Transverse colon (tissue), 4 donors: ENCODE data around the gene NCS1. TPM values are rescaled to one million over a fixed set of nuclear protein-coding genes. Genes with fewer than 3 reads are reported as not detected.

Experiments used
- DNase-seq: peaks from one replicate; pipeline ENCODE4 v3.0.0-alpha.2; 2019
- H3K27ac ChIP-seq, 4 donors: fragments of 200-600 bp; sonication (generic); 2 replicates each; pipeline ENCODE4 v1.5.1; 2016 to 2018; ENCODE audit warnings: inconsistent platforms in 4 of 4
- H3K27me3 ChIP-seq: fragments of 200-600 bp; sonication (generic); 2 replicates; pipeline ENCODE4 v1.5.1; 2017; ENCODE audit warnings: inconsistent platforms
- H3K36me3 ChIP-seq, 4 donors: fragments of 200-600 bp; sonication (generic); 2 replicates each; pipeline ENCODE4 v1.5.1; 2017 to 2019; ENCODE audit warnings: inconsistent platforms in 4 of 4
- H3K4me1 ChIP-seq, 4 donors: fragments of 200-600 bp; sonication (generic); 2 replicates each; pipeline ENCODE4 v1.5.1; 2017 to 2020; ENCODE audit warnings: inconsistent platforms in 4 of 4
- H3K4me3 ChIP-seq, 4 donors: fragments of 200-600 bp; sonication (generic); 1 replicate in 1 of 4; 2 replicates in 3 of 4; pipeline versions ENCODE4 v1.5.1 to v1.6.1; 2017 to 2019; ENCODE audit warnings: inconsistent platforms in 4 of 4
- H3K9me3 ChIP-seq, 2 donors: fragments of 200-600 bp; sonication (generic); 2 replicates each; pipeline ENCODE4 v1.5.1; 2017 to 2019; ENCODE audit warnings: inconsistent platforms in 2 of 2
- EP300 ChIP-seq: sonication (generic); formaldehyde crosslinking; IDR thresholded peaks from one replicate; pipeline ENCODE4 v1.6.1; 2017; ENCODE audit warnings: antibody characterized with exemption, low read depth
- POLR2A ChIP-seq: fragments of 450-650 bp; IDR thresholded peaks from one replicate; pipeline ENCODE4 v1.6.1; 2016; ENCODE audit warnings: antibody characterized with exemption, mild to moderate bottlenecking, moderate library complexity
- POLR2AphosphoS5 ChIP-seq, 3 donors: sonication (generic); formaldehyde crosslinking; IDR thresholded peaks; one replicate each; pipeline ENCODE4 v1.6.1; 2016; ENCODE audit warnings: antibody characterized with exemption in 3 of 3
- WGBS, 2 donors: methylation state at CpG; one replicate each; pipeline ENCODE4 v1.1.5; 2018; ENCODE audit warnings: low coverage in 1 of 2; 5-methylcytosine and 5-hydroxymethylcytosine counted together
- in situ Hi-C, 4 donors: fragments of 200-750 bp; cut with MboI; loops; one replicate each; pipeline versions ENCODE4 v1.15.0 to v1.15.1; 2017; ENCODE audit warnings: low sequenced_read_pairs in 3 of 4, low pct_ligation_motif_present in 1 of 4, low pct_unique_long_range_greater_than_20kb in 1 of 4
- intact Hi-C: fragments of 100-400 bp; cut with DNase I; formaldehyde crosslinking; loops from one replicate; pipeline ENCODE4 v1.15.1; 2023; ENCODE audit warnings: low total_unique reads
- total RNA-seq, 4 donors: library from RNA; depleted of rRNA; stranded (reverse); fragments of >200 nt; gene quantifications; one replicate each; pipeline ENCODE4 v1.1.0, GENCODE V29; 2016
- TF ChIP-seq, protein P1 (sequence below), 5 experiments: fragments of 200-600 bp in 3 of 5; fragments of 450-650 bp in 2 of 5; sonication (generic) in 3 of 5; IDR thresholded peaks; 1 replicate in 2 of 5; 2 replicates in 3 of 5; pipeline ENCODE4 v1.5.1; 2016 to 2017; ENCODE audit warnings: antibody characterized with exemption in 5 of 5, inconsistent platforms in 3 of 5, mild to moderate bottlenecking in 2 of 5, moderate library complexity in 1 of 5

NCS1 gene
- total RNA-seq, 4 donors from 2014 or later: 11.9 to 66.5 (median 25.9) TPM

DNA sequence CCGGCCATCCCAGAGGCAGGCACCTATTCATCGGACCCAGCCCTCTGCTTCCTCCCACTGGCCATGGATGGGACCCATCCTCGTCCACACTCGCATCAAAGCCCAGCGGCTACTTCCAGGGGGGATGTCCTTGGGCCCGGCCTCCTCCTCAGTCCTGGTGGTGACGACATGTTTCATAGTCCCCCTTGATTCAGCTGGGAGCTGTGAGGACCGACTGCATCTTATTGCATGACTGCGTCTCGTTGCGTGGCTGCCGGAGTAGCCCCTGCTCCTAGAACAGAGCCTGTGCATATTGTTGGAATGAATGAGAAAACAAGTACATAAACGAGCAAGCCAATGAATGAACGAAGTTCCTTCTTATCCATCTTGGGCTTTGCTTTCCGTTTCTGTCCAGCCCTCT is 12.8 kb downstream of the NCS1 start:
- no peak for DNase-seq
- no peak overlapping the region for H3K4me3 ChIP-seq
- H3K27ac ChIP-seq: peak overlapping the region; percentile 71 to 87 (median 81)
- no peaks in the 10 kb centered on the region for H3K36me3 ChIP-seq
- no peaks in the 10 kb centered on the region for H3K27me3 ChIP-seq
- intact Hi-C loops: no loop called here
- TF ChIP-seq POLR2AphosphoS5 (IDR thresholded peaks at IDR 0.05) (no peak), POLR2A (no peak), EP300 (no peak)
- TF ChIP-seq, protein P1, sequence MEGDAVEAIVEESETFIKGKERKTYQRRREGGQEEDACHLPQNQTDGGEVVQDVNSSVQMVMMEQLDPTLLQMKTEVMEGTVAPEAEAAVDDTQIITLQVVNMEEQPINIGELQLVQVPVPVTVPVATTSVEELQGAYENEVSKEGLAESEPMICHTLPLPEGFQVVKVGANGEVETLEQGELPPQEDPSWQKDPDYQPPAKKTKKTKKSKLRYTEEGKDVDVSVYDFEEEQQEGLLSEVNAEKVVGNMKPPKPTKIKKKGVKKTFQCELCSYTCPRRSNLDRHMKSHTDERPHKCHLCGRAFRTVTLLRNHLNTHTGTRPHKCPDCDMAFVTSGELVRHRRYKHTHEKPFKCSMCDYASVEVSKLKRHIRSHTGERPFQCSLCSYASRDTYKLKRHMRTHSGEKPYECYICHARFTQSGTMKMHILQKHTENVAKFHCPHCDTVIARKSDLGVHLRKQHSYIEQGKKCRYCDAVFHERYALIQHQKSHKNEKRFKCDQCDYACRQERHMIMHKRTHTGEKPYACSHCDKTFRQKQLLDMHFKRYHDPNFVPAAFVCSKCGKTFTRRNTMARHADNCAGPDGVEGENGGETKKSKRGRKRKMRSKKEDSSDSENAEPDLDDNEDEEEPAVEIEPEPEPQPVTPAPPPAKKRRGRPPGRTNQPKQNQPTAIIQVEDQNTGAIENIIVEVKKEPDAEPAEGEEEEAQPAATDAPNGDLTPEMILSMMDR (IDR thresholded peaks at IDR 0.05): no peak
- in situ Hi-C loops: no loop called here
- peaks cover 8 to 63% (median 49%) of the 10 kb centered on the region in 4 donors for H3K4me1 ChIP-seq
- no peaks in the 10 kb centered on the region for H3K9me3 ChIP-seq
- 86% methylated on average over 15 of the region's 15 CpGs; no CpG with 5 or more reads in 1 of the 2 donors for WGBS, 2 donors

DNA sequence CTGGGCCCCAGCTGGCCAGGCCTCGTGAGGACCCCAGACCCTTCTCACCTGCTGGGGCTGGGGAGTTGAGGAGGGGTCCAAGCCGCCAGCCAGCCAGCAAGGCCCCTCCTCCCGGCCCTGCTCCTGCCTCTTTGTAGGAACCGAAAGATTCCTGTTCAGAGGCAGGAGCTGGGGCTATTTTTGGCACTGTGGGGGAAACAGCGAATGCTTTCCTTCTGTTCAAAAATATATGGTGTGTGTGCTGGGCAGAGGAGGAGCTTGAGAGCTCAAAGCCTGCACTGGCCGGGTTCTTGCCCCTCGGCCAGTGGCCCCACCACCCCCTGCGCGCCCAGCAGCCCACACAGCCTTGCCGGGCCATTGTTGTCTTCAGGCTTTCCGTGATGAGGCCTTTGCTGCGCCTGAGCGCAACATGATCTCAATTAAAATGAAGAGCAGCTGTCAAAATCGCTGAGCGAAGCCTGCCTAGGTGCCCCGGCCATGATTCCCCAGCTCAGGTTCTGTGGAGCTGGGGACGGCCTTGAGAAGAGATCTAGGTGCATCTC is 13.4 kb downstream of the NCS1 start:
- H3K27ac ChIP-seq: peak overlapping the region; percentile 71 to 87 (median 81)
- TF ChIP-seq, protein P1 (IDR thresholded peaks at IDR 0.05): no peak
- TF ChIP-seq POLR2A (no peak), EP300 (no peak), POLR2AphosphoS5 (IDR thresholded peaks at IDR 0.05) (no peak)
- 77% methylated on average over 17 of the region's 17 CpGs; no CpG with 5 or more reads in 1 of the 2 donors for WGBS, 2 donors
- DNase-seq: no peak
- H3K27me3 ChIP-seq: no peaks in the 10 kb centered on the region
- H3K4me1 ChIP-seq: peaks cover 8 to 63% (median 50%) of the 10 kb centered on the region in 4 donors
- in situ Hi-C loops (no loop called here), intact Hi-C loops (no loop called here)
- H3K36me3 ChIP-seq: no peaks in the 10 kb centered on the region
- H3K9me3 ChIP-seq: no peaks in the 10 kb centered on the region
- no peak overlapping the region for H3K4me3 ChIP-seq

DNA sequence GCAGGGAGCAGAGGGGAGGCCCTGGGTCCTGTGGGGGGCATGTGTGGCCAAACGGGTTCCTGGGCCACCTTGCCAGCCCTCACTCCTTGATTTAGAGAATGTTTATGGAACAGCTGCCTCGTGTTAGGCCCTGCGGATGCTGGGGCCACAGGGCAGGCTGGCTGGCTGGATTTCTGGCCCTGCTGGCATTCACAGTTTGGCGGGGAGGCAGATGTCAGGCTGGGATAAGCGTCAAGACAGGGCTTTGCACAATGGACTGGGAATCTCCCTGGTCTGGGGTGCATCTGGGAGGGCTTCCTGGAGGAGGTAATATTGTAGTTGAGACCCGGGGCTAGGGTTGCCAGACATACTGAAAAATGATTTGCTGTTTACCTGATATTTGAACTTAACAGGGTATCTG is 13.8 kb downstream of the NCS1 start:
- no peak for TF ChIP-seq EP300
- no peak for TF ChIP-seq POLR2A
- peak in 2 of 3 donors; percentile 26 to 41 for TF ChIP-seq POLR2AphosphoS5 (IDR thresholded peaks at IDR 0.05)
- TF ChIP-seq, protein P1 (IDR thresholded peaks at IDR 0.05): no peak
- no peak overlapping the region for H3K4me3 ChIP-seq

DNA sequence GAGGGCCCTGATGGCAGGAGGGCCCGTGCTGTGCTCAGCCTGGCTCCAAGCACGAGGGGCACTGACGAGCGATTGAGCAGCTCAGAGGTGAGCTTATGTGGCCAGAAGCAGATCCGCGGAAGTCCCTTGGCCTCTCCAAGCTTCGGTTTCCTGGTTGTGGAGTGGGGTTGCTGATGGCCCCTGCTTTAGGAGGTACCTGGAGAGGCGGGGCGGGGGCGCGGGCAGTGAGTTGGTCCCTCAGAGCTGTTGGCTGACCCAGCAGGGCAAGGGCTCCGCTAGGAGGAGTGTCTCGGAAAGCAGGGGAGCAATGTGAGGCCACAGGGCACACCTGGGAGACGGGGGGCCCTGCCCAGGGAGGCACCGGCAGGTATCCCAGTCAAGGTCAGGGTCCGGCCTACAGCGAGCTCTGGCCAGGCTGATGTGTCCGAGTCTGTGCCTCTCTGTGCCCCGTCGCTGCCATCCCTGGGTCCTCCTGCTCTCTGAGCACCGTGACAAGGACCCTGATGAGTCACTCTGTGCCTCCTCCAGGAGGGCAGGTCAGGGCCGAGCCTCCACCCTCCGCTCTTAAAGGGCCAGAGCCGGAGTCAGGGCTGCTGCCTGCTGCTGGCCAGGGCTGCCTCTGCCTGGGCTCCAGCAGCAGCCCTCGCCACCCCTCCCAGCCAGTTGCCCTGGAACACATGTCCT is 14.8 kb downstream of the NCS1 start:
- WGBS, 2 donors: 56% methylated on average over 16 of the region's 25 CpGs; no CpG with 5 or more reads in 1 of the 2 donors
- in situ Hi-C loops: no loop called here
- TF ChIP-seq POLR2AphosphoS5 (IDR thresholded peaks at IDR 0.05) (peak; percentile 51 to 69 (median 67)), EP300 (no peak), POLR2A (peak; percentile 50)
- TF ChIP-seq, protein P1 (IDR thresholded peaks at IDR 0.05): no peak

More for the DNA sequence above, 13.8 kb downstream of the NCS1 start:
- Histone ChIP-seq H3K4me1 (peaks cover 8 to 63% (median 52%) of the 10 kb centered on the region in 4 donors), H3K27ac (peak overlapping the region; percentile 71 to 87 (median 81)), H3K9me3 (no peaks in the 10 kb centered on the region), H3K27me3 (no peaks in the 10 kb centered on the region), H3K36me3 (no peaks in the 10 kb centered on the region)
- in situ Hi-C loops (no loop called here), intact Hi-C loops (no loop called here)
- WGBS, 2 donors: 63% methylated on average over 6 of the region's 6 CpGs; no CpG with 5 or more reads in 1 of the 2 donors
- DNase-seq: no peak

More for the DNA sequence above, 14.8 kb downstream of the NCS1 start:
- H3K9me3 ChIP-seq: no peaks in the 10 kb centered on the region
- no peaks in the 10 kb centered on the region for H3K27me3 ChIP-seq
- no peaks in the 10 kb centered on the region for H3K36me3 ChIP-seq
- DNase-seq: peak; percentile 80
- H3K4me1 ChIP-seq: peaks cover 8 to 61% (median 46%) of the 10 kb centered on the region in 4 donors
- peak overlapping the region; percentile 71 to 87 (median 81) for H3K27ac ChIP-seq
- H3K4me3 ChIP-seq: peak overlapping the region; percentile 6 to 37 (median 24)
- intact Hi-C loops: no loop called here
